ENCODE results near the gene FLOT1.

- TF ChIP-seq, protein P1, sequence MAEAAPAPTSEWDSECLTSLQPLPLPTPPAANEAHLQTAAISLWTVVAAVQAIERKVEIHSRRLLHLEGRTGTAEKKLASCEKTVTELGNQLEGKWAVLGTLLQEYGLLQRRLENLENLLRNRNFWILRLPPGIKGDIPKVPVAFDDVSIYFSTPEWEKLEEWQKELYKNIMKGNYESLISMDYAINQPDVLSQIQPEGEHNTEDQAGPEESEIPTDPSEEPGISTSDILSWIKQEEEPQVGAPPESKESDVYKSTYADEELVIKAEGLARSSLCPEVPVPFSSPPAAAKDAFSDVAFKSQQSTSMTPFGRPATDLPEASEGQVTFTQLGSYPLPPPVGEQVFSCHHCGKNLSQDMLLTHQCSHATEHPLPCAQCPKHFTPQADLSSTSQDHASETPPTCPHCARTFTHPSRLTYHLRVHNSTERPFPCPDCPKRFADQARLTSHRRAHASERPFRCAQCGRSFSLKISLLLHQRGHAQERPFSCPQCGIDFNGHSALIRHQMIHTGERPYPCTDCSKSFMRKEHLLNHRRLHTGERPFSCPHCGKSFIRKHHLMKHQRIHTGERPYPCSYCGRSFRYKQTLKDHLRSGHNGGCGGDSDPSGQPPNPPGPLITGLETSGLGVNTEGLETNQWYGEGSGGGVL (tag by site-specific recombination; IDR thresholded peaks at IDR 0.05), result no peak
- TF ChIP-seq GLI4 (tag by site-specific recombination; IDR thresholded peaks at IDR 0.05), result no peak
- no peak for TF ChIP-seq ZNF266 (tag by site-specific recombination; IDR thresholded peaks at IDR 0.05; ENCODE audit: low read depth)
Observed at GRCh38 chr6:30730601-30731435, 11.7 kb downstream of the FLOT1 start.
